Testis (tissue), 2 donors: ENCODE data around the gene RAB3GAP2.

Experiments used
- POLR2A ChIP-seq: fragments of 450-650 bp; IDR thresholded peaks from one replicate; pipeline ENCODE4 v1.6.1; 2017; ENCODE audit warnings: antibody characterized with exemption, mild to moderate bottlenecking, moderate library complexity
- TF ChIP-seq, protein P1 (sequence below), 3 experiments: fragments of 450-650 bp in 2 of 3; fragments of 200-600 bp in 1 of 3; sonication (generic) in 1 of 3; IDR thresholded peaks; one replicate each; pipeline ENCODE4 v1.5.1; 2016 to 2019; ENCODE audit warnings: antibody characterized with exemption in 3 of 3, mild to moderate bottlenecking in 2 of 3, moderate library complexity in 1 of 3

DNA sequence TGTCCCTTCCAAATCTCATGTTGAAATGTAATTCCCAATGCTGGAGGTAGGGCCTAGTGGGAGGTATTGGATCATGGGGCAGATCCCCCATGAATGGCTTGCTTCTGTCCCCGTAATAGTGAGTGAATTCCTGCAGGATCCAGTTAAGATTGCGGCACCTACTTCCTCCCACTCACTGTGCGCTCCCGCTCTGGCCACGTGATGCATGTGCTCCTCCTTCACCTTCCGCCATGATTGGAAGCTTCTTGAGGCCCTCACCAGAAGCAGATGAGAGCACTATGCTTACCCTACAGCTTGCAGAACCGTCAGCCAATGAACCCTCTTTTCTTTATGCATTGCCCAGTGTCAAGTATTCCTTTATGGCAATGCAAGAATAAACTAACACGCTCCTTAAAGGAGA, 14.9 kb upstream of the RAB3GAP2 start:
- TF ChIP-seq, protein P1, sequence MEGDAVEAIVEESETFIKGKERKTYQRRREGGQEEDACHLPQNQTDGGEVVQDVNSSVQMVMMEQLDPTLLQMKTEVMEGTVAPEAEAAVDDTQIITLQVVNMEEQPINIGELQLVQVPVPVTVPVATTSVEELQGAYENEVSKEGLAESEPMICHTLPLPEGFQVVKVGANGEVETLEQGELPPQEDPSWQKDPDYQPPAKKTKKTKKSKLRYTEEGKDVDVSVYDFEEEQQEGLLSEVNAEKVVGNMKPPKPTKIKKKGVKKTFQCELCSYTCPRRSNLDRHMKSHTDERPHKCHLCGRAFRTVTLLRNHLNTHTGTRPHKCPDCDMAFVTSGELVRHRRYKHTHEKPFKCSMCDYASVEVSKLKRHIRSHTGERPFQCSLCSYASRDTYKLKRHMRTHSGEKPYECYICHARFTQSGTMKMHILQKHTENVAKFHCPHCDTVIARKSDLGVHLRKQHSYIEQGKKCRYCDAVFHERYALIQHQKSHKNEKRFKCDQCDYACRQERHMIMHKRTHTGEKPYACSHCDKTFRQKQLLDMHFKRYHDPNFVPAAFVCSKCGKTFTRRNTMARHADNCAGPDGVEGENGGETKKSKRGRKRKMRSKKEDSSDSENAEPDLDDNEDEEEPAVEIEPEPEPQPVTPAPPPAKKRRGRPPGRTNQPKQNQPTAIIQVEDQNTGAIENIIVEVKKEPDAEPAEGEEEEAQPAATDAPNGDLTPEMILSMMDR (IDR thresholded peaks at IDR 0.05): no peak
- no peak for TF ChIP-seq POLR2A
